HL-60/S4 (cell line): ENCODE data around the gene RBM27.
"Not testable (repeated sequence)": the region's sequence is repeated elsewhere in the genome, so short reads cannot be mapped to it uniquely, and the experiment has no call there.

Experiments used
- in situ Hi-C: fragments of 300-500 bp; cut with MboI; formaldehyde crosslinking; loops from 2 replicates; pipeline ENCODE4 v1.14.3; 2022; ENCODE audit warnings: low sequenced_read_pairs

The RBM27 gene

DNA sequence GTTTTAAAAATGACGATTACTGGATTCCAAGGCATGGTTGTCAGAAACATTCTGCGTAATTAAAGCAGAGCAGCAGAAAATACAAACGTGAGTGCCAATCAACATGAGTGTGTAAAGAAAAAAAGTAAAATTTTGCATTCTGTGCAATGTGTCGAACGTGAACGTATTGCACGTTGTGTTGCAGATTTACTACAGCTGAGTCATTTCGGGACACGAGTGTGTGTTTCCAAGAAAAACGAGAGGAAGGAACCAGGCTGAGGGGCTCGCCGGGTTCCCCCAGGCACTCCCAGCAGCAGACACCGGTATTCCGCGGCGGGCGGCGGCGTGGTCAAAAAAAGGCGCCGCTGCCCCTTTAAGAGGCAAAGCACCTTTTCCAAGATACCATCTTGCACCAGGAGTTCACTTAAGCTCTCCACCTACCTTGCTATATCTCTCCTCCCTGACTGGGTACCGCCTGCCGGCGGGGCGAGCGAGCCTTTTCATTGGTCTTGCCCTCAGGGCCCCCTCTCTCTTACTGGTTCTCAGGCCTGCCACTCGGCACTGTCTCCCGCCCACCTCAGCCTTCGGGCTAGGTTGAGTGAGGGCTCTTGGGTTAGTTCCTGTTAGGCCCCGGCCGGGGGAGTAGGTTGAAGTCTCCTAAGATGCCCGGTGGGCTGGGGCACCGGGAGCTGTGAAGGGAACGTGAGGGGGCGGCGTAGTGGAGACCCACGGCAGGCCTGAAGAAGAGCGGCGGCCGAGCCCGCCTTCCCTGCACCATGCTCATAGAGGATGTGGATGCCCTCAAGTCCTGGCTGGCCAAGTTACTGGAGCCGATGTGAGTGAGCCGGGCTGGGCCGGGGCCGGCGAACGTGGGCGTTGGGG lies at the start of gene RBM27:
Gene RBM27 (plus strand): TSS at position 595 of the 861 bp plus-strand sequence. CDS start 161 bp downstream, at position 756.
- in situ Hi-C loops, result no loop called here

DNA sequence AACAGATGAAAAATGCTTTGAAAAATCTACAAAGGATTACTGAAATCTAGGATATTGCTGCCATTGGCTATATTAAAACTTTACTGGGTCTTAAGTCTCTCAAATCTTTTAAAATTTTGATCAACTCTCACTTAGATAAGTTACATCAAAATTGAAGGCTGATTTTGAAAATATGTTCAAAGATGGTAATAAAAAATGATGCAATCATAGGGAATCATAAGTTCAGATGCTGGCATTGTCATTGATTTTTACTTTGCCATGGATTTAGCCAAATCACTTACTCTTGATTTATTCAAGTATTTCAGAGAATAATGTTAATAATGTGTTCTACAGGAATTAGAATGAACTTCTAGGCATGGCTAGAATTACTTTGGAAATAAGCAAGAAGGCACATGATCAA lies 45.1 kb upstream of the RBM27 start:
- in situ Hi-C loops, result no loop called here

- in situ Hi-C loops, result no loop called here
Measured at GRCh38 chr5:146164382-146164781, 39.0 kb upstream of the RBM27 start.

GRCh38 chr5:146165460-146165859 lies 37.9 kb upstream of the RBM27 start:
- in situ Hi-C loops, result no loop called here

GRCh38 chr5:146165903-146166302 lies 37.5 kb upstream of the RBM27 start:
- in situ Hi-C loops, result no loop called here

- in situ Hi-C loops, result no loop called here
Measured at GRCh38 chr5:146169076-146169475, 34.3 kb upstream of the RBM27 start.

DNA sequence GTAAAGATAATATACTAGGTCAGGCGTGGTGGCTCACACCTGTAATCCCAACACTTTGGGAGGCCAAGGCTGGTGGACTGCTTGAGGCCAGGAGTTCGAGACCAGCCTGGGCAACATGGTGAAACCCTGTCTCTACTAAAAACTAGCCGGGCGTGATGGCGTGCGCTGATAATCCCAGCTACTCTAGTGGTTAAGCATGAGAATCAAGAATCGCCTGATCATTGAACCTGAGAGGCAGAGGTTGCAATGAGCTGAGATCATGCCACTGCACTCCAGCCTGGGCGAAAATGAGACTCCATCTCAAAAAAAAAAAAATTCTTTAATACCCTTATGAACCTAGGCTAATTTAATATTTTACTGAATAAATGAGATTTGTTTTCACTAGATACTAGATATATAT lies 30.4 kb upstream of the RBM27 start:
- in situ Hi-C loops, result not testable (repeated sequence)

DNA sequence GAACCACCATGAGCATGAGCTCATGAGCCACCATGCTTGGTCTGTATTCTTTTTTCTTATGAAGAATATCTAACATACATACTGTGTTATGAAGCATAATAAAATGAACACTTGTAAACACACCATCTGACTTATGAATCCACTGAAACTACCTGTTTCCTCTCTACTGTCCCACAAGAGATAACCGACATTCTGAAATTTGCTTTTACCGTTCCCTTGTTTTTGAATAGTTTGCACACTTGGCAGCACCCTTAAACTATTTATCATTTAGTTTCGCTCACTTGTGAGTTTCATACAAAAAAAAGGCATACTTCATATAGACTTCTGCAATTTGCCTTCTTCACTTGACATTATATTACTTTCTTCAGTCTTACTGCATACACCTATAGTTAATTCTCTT lies 29.8 kb upstream of the RBM27 start:
- in situ Hi-C loops, result no loop called here

DNA sequence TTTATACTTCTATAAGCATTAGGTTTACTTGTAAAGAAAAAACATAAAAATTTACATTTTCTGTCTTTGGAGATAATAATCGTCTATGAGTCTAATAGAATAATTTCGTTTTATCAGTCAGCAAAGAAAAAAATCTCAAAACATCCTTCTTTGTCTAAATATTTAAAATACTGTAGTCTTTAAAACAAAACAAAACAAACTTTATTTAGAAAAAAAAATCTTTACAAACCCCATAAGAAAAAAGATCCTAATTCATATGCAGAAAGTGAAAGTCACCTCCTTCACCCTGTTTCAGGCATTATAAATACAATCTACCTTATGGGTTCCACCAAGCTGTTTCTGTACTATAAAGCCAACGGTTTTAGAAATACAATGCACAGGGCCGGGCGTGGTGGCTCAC lies 26.6 kb upstream of the RBM27 start:
- in situ Hi-C loops, result no loop called here

DNA sequence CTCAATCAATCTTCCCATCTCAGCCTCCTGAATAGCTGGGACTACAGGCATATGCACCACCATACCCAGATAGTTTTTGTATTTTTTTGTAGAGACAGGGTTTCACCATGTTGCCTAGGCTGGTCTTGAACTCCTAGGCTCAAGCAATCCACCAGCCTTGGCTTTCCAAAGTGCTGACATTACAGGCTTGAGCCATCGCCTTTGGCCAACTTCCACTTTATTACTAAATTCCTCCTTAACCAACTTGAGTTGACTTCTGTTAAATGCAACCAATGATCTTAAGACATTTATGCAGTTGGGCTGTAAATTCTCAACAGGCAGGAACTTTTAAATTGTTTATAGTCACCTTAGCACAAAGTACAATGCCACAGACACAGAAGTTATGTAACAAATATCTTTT lies 23.7 kb upstream of the RBM27 start:
- in situ Hi-C loops, result no loop called here

GRCh38 chr5:146183403-146183802 lies 20.0 kb upstream of the RBM27 start:
- in situ Hi-C loops, result not testable (repeated sequence)

GRCh38 chr5:146185161-146185560 lies 18.2 kb upstream of the RBM27 start:
- in situ Hi-C loops, result no loop called here

GRCh38 chr5:146188358-146188757 lies 15.0 kb upstream of the RBM27 start:
- in situ Hi-C loops, result no loop called here

DNA sequence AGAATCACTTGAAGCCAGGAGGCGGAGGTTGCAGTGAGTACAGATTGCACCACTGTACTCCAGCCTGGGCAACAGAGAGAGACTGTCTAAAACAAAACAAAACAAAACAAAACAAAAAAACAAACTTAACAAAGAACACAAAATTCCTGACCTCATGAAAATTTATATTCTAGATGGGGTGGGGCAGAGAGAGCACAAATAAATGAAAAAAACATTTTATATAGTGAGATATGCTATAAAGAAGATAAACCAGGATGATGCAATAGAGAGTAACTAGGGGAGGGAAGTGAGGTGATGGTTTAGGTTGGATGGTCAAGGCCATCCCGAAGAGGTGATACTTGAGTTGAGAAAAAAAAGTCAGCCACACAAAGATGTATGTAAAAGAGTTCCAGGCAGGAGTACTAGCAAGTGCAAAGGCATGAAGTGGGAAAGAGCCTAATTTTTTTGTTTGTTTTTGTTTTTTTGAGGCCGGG lies 10.8 kb upstream of the RBM27 start:
- in situ Hi-C loops, result no loop called here

- in situ Hi-C loops, result no loop called here
Measured at GRCh38 chr5:146193285-146193684, 10.1 kb upstream of the RBM27 start.

DNA sequence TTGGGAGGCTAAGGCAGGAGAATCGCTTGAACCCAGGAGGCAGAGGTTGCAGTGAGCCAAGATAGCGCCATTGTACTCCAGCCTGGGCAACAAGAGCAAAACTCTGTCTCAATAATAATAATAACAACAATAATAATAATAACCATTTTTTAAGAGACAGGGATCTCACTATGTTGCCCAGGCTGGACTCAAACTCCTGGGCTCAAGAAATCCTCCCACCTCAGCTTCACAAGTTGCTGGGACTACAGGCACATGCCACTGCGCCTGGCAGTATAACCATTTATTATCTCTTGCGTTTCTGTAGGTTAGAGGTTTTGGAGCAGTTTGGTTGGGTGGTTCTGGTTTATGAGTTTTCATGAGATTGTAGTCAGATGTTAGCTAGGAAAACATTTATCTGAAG lies 8.4 kb upstream of the RBM27 start:
- in situ Hi-C loops, result not testable (repeated sequence)

- in situ Hi-C loops, result no loop called here
Measured at GRCh38 chr5:146196459-146197048, 6.9 kb upstream of the RBM27 start.

GRCh38 chr5:146199176-146199815 lies 4.1 kb upstream of the RBM27 start:
- in situ Hi-C loops, result no loop called here

DNA sequence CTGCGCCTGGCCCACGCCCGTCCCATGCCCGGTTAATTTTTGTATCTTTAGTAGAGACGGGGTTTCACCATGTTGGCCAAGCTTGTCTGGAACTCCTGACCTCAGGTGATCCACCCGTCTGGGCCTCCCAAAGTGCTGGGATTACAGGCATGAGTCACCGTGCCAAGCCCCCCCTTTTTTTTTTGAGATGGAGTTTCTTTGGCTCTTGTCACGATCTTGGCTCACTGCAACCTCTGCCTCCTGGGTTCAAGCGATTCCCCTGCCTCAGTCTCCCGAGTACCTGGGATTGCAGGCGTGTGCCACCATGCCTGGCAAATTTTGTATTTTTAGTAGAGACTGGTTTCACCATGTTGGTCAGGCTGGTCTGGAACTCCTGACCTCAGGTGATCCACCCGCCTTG lies 1.6 kb upstream of the RBM27 start:
- in situ Hi-C loops, result not testable (repeated sequence)

GRCh38 chr5:146203872-146204192 lies 427 bp downstream of the RBM27 start:
- in situ Hi-C loops, result no loop called here

DNA sequence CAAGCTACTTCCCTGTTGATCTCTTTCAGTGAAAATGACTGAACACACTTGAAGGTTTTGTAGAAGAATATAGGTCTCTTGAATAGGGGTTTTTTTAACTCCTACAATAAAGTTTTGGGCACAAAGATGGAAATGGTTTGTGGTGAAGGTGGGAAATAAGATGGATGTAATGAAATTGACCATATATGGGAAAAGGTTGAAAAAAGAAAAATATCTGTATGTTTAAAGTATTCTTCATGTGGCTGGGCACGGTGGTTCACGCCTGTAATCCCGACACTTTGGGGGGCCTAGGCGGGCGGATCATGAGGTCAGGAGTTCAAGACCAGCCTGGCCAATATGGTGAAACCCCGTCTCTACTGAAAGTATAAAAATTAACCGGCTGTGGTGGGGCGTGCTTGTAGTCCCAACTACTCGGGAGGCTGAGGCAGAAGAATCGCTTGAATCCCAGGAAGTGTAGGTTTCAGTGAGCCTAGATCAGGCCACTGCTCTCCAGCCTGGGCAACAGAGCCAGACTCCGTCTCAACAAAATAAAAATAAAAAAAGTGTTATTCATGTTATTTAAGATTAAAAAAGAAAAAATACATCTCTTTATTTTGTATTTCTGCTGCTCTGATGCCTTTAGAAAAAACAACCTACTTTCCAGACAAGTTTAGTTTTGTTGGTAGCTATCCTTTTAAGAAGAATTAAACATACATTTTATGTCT lies 2.2 kb downstream of the RBM27 start:
- in situ Hi-C loops, result no loop called here
